DMS 273 (cell line): ENCODE results near the gene AKR7A2.
"Not testable (repeated sequence)": the region's sequence is repeated elsewhere in the genome, so short reads cannot be mapped to it uniquely, and the experiment has no call there.

ENCODE experiments used
- DNase-seq: peaks from one replicate; lab custom pipeline; 2025; ENCODE audit not compliant: unreplicated experiment; lab: John Stamatoyannopoulos, UW

AKR7A2 gene

DNA sequence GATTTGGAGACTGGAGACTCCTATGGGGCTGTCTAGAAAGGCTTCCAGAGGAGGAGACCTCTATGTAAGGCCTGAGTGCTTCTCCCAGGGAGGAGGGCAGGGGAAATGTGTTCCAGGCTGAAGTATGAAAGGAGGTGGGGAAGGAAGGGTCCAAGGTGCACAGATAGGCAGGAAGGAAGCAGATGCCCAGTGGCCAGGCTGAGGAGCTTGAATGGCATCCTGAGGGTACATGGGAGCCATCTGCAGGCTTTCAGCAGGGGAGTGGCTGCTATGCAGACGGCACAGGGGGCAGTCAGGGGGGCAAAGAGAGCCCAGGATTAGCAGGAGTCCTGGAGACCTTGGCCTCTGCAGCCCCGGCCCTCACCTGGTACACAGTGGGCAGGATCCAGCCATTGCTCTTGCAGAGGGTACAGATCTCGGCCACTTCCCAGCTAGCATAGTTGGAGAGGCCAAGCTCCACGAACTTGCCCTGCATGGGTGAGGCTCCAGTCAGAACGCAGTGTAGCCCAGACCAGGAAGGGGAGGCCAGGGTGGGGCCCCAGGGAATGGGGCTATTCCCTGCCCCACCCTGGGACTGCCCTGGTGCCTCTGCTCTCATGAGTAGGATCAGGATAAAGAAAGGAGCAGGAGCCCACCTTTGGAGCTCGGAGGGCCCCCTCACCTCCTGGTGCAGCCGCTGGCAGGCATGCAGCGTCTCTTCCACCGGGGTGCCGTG lies 4.0 kb downstream of the AKR7A2 start:
- DNase-seq, result no peak

DNA sequence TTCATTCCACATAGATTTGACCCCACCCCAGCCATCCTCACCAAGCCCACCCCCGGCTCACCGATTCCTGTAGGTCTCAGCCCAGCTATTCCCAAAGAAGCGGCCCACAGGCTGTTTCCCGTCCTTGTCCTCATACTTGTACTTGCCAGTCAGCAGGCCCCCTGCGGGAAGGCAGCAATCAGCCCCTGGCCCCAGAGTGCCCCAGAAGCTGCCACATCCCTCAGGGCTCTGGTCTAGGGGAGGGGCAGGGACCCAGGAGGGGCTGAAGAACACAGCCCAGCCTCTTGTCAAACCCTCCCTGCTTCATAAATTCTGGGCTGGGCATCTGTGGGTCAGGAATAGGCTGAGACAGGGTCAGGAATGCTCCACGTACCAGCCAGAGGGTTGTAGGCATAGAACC lies 5.0 kb downstream of the AKR7A2 start:
- DNase-seq, result no peak

DNA sequence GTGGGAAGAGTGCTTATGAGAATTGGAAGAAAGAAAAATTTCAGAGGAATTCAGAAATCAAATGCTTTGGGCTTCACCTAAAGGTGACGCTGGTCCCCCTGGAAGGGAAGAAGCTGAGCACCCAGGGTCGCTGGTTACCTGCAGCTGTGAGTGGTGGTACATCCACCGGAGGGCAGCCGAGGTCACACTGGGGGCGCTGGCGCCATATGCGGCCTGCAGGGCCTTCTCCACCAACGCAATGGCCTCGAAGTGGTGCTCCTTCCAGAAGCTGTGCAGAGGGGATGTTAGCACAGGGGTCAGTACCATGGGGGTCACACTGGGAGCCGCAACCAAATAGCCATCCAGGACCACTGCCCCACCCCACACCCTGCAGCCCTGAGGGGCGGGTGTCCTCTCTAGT lies 6.1 kb downstream of the AKR7A2 start:
- no peak for DNase-seq

DNA sequence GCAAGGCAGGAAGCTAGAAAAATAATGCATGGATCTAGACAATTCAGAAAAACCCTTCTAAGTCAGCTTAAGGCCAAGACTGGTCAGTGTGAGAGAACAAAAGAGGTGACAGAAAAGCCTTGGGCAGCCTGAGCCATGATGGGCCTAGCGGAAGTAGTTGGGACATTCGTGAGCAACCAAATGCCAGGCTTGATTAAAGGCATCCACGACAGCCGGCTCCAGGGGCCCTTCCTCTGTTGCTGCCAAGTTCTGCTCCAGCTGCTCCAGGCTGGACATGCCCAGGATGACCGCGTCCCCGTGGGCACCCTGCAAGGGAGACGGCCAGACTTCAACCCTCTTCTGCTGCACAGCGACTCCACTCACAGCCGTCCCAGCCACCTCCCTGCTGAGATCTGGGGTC lies 7.9 kb downstream of the AKR7A2 start:
- DNase-seq, result not testable (repeated sequence)

DNA sequence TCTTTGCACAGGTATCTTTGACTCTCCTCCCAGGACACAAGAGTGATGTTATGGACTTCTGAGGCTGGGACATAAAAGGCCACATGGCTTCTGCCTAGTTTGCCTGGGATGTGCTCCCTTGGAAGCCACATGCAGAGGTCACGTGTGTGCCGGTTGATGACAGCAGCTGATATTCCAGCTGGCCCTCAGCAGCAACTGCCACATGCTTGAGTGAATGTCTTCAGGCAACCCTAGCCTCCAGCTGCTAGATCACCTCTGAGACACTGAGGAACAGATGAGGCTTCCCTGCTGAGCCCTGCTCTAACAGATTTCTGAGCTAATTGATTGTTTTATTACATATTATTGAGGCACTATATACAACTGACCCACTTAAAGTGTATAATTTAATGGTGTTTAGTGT lies 11.7 kb downstream of the AKR7A2 start:
- DNase-seq, result peak; percentile 23

DNA sequence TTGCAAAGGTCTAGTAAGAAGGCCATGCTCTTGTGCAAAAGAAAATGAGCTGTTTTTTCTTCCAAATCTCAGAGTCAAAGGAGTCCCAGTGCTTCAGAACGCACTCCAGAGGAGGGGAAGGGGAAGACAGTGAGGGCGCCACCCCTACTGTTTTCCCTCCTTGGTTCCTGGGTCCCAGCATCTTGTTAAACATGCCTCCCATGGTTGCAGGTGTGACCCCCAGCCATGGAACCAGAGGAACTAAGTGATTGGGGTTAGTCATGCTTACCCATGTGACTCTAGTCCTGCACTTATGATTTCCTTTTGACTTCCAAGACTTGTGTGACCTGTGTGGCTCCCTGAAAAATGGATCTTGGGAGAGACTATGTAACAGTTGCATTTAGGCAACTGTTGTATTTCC lies 17.3 kb downstream of the AKR7A2 start:
- no peak for DNase-seq

DNA sequence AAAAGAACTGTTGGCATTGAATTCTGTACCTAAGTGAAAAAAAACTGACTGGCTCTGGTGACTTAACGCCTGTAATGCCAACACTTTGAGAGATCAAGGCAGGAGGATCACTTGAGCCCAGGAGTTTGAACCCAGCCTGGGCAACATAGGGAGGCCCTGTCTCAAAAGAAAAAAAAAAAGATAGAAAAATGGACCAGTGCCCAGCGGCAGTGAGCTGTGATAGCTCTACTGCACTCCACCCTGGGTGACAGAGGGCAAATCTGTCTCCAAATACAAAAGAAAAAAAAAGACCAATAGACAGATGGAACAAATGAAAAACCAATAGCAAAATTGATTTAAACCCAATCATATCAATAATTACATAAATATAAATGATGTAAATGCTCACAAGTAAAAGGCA lies 22.7 kb downstream of the AKR7A2 start:
- DNase-seq, result no peak

DNA sequence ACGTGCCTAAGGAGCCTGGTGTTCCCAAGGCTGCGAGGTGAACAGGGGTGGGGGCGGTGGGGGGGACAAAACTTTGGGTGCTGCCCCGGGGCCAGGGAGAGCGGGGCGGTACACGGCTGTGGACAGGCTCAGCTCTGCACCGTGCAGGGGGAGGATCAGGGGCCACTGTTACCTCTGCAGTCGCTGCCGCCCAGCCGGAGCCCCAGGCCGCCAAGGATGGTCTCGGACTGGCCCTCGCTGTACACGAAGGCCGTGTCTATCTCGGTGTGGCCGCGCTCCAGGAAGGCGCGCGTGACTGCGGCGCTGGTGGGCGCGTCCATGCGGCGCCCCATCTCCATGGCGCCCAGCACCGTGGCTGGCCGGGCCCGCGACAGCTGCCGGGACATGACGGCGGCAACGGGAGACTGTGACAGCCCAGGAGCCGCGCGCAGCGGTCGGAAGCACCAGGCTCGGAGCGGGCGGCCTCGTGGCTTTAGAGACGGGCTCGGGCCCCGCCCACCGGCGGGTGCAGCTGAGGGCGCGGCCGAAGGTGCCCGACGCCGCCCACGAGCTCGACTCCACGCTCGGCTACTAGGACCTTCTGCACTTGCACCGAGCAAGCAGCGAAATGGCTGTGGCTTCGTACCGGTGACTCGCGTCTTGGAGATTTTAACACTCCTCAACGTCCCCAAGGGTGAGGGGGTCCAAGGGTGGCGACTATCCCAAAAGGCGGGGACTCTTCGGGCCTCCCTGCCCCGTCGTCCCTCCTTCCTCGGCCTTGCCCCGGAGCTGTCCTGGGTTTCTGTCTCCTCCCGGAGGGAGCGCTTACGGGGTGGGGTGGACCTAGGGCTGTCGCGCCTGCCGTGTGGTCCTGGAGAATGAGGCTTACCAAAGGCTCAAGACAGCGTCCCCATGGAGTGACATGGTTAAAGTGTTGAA lies 23.4 kb downstream of the AKR7A2 start, which contains the start of gene AKR7A3:
Gene AKR7A3, minus strand, starts transcription at position 447 of the 918 bp plus-strand sequence. Its CDS starts 61 bp downstream, at position 386.
- not testable (repeated sequence) for DNase-seq

DNA sequence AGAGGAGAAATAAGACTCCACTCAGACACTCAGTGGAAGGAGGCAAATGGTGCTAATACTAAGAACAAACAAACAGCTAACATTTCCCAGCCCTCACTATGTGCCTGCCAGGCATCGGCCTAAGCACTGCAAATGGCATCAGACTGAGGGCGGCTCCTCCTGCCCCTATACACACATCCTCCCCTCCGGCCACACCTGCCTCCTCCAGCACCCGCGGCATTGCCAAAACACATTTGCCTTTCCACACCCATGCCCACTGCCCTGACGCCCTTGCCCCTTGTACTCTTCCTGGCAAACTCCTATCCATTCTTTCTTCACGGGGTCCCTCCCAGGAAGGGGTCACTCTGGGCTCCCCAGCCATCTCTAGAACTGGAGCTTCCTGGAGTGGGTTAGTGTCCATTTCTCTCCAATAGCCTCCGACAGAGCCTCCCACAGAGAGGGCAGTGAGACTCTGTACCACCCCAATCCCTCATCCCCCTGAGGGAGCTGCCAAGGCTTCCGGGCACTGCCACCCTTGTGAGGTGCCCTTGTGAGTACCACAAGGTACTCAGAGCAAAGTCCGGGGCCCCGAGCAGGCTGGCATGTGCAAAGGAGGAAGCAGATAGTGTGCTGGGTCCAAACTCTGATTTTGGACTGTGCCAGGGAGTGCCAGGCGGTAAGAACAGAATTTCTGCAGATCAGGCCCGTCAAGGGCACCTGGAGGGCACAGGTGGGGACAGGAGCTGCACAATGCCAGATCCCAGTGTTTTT lies 24.3 kb downstream of the AKR7A2 start:
- no peak for DNase-seq

DNA sequence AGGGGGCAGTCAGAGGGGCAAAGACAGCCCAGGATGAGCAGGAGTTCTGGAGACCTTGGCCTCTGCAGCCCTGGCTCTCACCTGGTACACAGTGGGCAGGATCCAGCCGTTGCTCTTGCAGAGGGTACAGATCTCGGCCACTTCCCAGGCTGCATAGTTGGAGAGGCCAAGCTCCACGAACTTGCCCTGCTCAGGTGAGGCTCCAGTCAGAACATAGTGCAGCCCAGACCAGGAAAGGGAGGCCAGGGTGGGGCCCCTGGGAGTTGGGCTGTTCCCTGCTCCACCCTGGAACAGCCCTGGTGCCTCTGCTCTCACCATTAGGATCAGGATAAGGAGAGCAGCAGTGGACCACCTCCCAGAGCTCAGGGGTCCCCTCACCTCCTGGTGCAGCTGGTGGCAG lies 26.1 kb downstream of the AKR7A2 start:
- not testable (repeated sequence) for DNase-seq

DNA sequence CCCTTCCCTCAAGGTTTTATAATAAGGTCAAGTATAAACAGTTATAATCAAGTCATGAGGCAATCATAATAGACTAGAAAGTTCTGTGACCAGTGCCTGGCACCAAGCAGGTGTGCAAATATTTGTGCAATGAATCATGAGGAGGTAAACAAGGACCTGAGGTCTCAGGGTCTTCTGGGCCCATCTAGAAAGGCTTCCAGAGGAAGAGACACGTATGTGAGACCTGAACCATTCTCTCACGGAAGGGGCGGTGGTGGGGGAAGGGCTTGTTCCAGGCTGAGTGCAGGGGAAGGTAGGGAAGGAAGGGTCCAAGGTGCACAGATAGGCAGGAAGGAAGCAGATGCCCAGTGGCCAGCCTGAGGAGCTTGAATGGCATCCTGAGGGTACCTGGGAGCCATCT lies 26.6 kb downstream of the AKR7A2 start:
- DNase-seq, result not testable (repeated sequence)

DNA sequence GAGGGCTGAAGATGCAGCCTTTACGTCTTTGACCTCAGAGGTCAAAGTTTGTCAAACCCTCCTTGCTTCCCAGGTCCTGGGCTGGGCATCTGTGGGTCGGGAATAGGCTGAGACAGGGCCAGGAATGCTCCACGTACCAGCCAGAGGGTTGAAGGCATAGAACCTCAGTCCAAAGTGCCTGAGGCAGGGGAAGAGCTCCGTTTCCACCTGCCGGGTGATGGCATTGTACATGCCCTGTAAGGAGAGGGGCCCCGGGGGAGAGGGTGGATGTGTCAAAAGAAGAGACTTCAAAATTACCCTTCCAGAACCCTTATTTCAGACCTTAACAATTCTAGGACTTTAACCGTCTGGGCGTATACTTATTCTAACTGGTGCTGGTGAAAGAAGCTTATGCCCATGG lies 27.1 kb downstream of the AKR7A2 start:
- DNase-seq, result no peak

DNA sequence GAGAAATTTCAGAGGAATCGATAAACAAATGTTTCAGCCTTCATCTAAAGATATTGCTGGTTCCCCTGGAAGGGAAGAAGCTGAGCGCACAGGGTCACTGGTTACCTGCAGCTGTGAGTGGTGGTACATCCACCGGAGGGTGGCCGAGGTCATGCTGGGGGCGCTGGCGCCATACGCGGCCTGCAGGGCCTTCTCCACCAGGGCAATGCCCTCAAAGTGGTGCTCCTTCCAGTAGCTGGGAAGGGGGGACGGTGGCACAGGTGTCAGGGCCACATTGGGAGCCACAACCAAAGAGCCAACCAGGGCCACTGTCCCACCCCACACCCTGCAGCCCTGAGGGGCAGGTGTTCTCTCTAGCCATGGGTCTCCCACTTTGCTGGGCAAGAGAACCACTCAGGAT lies 28.1 kb downstream of the AKR7A2 start:
- DNase-seq, result no peak

DNA sequence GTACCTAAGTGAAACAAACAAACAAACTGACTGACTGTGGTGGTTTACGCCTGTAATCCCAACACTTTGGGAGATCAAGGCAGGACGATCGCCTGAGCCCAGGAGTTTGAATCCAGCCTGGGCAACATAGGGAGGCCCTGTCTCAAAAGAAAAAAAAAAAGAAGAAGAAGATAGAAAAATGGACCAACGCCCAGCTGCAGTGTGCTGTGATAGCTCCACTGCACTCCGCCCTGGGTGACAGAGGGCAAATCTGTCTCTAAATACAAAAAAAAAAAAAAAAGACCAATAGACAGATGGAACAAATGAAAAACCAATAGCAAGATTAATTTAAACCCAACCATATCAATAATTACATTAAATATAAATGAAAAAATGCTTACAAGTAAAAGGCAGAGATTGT lies 37.3 kb downstream of the AKR7A2 start:
- no peak for DNase-seq

DNA sequence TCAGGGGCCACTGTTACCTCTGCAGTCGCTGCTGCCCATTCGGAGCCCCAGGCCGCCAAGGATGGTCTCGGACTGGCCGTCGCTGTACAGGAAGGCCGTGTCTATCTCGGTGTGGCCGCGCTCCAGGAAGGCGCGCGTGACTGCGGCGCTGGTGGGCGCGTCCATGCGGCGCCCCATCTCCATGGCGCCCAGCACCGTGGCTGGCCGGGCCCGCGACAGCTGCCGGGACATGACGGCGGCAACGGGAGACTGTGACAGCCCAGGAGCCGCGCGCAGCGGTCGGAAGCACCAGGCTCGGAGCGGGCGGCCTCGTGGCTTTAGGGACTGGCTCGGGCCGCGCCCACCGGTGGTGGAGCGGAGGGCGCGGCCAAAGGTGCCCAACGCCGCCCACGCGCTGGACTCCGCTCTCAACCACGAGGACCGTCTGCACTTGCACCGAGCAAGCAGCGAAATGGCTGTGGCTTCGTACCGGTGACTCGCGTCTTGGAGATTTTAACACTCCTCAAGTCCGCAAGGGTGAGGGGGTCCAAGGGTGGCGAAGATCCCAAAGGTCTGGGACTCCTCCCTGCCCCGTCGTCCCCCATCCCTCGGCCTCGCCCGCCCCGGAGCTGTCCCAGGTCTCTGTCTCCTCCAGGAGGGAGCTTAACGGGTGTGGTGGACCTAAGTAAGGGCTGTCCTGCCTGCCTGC lies 38.0 kb downstream of the AKR7A2 start:
- DNase-seq, result not testable (repeated sequence)

DNA sequence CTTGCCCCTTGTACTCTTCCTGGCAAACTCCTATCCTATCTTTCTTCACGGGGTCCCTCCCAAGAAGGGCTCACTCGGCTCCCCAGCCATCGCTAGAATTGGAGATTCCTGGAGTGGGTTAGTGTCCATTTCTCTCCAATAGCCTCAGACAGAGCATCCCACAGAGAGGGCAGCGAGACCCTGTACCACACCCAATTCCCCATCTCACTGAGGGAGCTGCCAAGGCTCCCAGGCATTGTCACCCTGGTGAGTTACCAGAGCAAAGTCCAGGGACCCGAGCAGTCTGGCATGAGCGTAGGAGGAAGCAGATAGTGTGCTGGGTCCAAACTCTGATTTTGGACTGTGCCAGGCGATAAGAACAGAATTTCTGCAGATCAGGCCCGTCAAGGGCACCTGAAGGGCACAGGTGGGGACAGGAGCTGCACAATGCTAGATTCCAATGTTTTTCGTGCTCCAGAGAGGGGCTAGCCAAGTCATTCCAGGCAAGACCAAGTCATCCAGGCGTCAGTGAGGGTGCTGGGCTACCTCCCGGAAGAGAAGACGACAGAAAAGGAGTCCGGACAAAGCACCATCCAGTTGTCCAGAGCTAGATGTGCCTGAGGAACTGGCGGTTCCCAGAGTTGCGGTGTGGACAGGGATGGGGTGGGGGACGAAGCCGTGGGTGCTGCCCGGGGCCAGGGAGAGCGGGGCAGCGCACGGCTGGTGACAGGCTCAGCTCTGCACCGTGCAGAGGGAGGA lies 38.7 kb downstream of the AKR7A2 start:
- DNase-seq, result no peak

DNA sequence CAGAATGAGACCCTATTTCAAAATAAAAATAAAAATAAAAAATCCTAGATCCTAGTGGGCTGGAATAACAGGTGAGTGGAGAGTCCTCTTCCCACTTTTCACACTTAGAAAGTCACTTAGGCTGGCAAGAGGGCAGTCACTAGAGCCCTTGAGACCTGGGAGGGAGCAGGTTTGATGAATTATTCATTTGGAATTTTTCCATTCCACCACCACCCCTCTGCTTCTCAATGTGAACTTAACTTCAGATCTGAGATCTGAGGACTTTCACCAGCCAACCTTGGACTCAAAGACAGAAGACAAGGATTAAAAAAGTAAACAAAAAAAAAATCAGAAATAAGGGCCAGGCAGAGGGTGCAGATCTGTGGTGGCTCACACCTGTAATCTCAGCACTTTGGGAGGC lies 39.9 kb downstream of the AKR7A2 start:
- no peak for DNase-seq

DNA sequence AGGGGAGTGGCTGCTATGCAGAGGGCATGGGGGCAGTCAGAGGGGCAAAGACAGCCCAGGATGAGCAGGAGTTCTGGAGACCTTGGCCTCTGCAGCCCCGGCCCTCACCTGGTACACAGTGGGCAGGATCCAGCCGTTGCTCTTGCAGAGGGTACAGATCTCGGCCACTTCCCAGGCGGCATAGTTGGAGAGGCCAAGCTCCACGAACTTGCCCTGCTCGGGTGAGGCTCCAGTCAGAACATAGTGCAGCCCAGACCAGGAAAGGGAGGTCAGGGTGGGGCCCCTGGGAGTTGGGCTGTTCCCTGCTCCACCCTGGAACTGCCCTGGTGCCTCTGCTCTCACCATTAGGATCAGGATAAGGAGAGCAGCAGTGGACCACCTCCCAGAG lies 41.6 kb downstream of the AKR7A2 start:
- not testable (repeated sequence) for DNase-seq

DNA sequence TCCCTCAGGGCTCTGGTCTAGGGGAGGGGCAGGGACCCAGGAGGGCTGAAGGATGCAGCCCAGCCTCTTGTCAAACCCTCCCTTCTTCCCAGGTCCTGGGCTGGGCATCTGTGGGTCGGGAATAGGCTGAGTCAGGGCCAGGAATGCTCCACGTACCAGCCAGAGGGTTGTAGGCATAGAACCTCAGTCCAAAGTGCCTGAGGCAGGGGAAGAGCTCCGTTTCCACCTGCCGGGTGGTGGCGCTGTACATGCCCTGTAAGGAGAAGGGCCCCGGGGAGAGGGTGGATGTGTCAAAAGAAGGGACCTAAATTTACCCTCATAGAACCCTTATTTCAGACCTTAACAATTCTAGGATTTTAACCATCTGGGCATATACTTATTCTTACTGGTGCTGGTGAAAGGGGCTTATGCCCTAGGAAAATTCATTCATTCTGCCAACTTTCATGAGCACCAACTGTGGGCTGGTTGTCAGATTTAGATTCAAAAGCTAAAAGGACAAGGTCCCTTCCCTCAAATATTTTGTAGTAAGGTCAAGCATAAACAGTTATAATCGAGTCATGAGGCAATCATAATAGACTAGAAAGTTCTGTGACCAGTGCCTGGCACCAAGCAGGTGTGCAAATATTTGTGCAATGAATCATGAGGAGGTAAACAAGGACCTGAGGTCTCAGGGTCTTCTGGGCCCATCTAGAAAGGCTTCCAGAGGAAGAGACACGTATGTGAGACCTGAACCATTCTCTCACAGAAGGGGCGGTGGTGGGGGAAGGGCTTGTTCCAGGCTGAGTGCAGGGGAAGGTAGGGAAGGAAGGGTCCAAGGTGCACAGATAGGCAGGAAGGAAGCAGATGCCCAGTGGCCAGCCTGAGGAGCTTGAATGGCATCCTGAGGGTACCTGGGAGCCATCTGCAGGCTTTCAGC lies 42.3 kb downstream of the AKR7A2 start:
- DNase-seq, result not testable (repeated sequence)
